Activated naive CD8-positive, alpha-beta T cell treated with anti-CD3 and anti-CD28 coated beads for 36 hours (primary cell): Measurements from ENCODE around the gene TRPV5. TPM values are rescaled to one million over a fixed set of nuclear protein-coding genes. Genes with fewer than 3 reads are reported as not detected.
A peak's percentile ranks its signal among the peaks of the same experiment; 100 is the strongest.

Experiments used
- DNase-seq: peaks from one replicate; pipeline ENCODE4 v3.0.0; 2021
- H3K27ac Mint-ChIP-seq: one replicate; pipeline ENCODE4 v1.8.0; 2022; ENCODE audit warnings: mild to moderate bottlenecking, moderate library complexity, mixed read lengths
- H3K27me3 Mint-ChIP-seq: one replicate; pipeline ENCODE4 v1.8.0; 2022; ENCODE audit warnings: mild to moderate bottlenecking, mixed read lengths
- H3K36me3 Mint-ChIP-seq: one replicate; pipeline ENCODE4 v1.8.0; 2021; ENCODE audit warnings: mild to moderate bottlenecking, mixed read lengths
- H3K4me1 Mint-ChIP-seq: one replicate; pipeline ENCODE4 v1.8.0; 2021; ENCODE audit warnings: mixed read lengths
- H3K4me3 Mint-ChIP-seq: one replicate; pipeline ENCODE4 v1.8.0; 2022; ENCODE audit warnings: mild to moderate bottlenecking, moderate library complexity, mixed read lengths
- H3K9me3 Mint-ChIP-seq: one replicate; pipeline ENCODE4 v1.8.0; 2022; ENCODE audit warnings: mixed read lengths
- total RNA-seq, 2 experiments: library from RNA; stranded (reverse); gene quantifications; one replicate each; pipeline ENCODE4 v1.2.3, GENCODE V29; 2021

Gene TRPV5
- total RNA-seq, 2 experiments from 2014 or later: not detected

DNA sequence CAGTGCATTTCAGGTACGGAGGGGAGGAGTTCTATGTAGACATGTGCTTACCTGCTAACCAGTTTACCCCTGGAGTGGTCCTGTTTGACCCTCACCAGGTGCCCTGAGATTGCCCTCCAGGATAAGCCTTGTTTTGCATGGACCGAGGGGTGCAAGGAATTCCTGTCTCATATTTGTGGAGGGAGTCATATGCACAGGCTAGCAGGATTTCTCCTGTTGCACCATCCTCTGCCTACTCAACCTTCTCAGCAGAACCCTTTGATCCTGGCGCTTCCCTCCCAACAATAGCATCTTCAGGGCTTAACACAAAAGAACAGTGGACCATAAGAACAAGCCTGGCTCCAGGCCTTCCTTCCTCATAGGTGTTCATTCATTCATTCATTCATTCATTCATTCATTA, 55.2 kb downstream of the TRPV5 start:
- H3K9me3 Mint-ChIP-seq: no peaks in the 10 kb centered on the region
- no peaks in the 10 kb centered on the region for H3K4me1 Mint-ChIP-seq
- H3K27ac Mint-ChIP-seq: no peak overlapping the region
- H3K36me3 Mint-ChIP-seq: peaks cover 1% of the 10 kb centered on the region
- H3K27me3 Mint-ChIP-seq: no peaks in the 10 kb centered on the region
- H3K4me3 Mint-ChIP-seq: no peak overlapping the region
- no peak for DNase-seq

DNA sequence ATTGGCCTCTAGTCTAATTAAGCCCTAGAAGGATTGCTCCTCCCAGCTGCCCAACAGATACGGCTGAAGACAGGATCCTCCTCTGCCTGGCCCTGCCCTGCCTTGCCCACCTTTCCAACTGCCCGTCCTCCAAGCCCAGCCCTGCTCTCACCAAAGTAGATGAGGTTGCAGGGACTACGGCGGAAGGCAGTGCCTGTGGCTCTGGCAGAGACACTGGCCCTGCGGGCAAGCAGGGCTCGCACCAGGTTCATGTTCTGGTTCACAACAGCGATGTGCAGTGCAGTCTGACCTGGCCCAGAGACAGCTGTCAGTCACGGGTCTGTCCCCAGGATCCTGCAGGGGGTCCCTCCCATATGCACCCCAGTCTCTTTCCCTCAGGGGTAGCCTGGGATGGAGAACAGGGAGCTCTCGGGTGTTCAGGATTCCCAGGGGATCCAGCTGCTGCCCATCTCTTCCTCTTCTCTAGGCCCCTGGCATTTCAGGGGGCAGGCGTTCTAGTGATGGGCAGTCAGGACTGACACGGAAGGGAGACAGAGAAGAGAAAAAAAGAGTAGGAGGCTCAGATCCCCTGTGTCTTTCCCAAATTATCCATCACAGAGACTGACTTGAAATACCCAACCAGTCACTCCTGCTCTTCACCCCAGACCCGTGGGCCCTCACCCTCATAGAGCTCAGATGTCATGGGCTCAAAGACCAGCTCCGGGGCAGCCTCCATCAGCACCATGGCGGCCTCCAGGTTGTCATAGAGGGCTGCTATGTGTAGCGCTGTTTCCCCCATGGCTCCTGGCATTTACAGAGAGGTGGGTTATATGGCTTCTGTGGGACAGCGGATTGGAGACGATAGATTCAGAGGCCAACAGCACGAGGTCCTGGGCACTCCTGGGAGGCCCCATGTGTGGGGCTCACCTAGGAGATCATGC, 56.3 kb downstream of the TRPV5 start:
- DNase-seq: no peak
- peaks cover 1% of the 10 kb centered on the region for H3K36me3 Mint-ChIP-seq
- no peak overlapping the region for H3K4me3 Mint-ChIP-seq
- H3K4me1 Mint-ChIP-seq: no peaks in the 10 kb centered on the region
- no peak overlapping the region for H3K27ac Mint-ChIP-seq
- no peaks in the 10 kb centered on the region for H3K27me3 Mint-ChIP-seq
- H3K9me3 Mint-ChIP-seq: no peaks in the 10 kb centered on the region

DNA sequence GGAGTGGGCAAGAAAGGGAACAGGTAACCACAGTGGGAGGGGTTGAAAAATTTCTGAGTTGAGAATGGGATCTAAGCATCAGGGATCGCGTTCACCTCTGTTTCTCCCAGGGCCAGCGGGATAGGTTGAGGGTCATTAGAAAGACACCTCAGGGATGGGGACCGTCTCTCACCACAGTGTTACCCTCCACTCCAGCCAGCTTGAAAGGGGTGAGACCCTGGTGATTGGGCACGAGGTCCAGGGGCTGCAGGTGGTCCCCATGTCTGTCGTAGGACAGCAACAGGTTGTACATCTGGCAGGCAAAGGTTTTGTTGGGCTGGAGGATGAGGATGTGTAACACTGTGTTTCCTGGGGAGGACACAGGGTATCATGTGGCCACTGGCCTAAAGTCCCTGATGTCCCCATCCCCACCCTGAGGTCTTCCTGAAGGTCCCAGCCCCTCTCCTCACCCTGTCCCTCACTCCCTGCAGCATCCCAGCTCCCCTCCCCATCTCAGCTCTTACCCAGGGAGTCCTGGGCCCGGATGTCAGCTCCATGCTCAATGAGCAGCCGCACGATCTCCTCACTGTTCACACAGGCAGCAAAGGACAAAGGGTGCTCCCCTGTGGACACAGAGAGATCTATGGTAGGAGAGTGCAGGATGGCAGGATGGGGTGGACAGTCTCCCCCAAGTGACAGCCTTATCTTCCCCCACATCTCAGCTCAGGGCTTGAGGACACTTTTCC, 57.1 kb downstream of the TRPV5 start:
- no peaks in the 10 kb centered on the region for H3K9me3 Mint-ChIP-seq
- no peaks in the 10 kb centered on the region for H3K4me1 Mint-ChIP-seq
- peaks cover 1% of the 10 kb centered on the region for H3K36me3 Mint-ChIP-seq
- H3K27me3 Mint-ChIP-seq: no peaks in the 10 kb centered on the region
- no peak overlapping the region for H3K27ac Mint-ChIP-seq
- no peak for DNase-seq
- H3K4me3 Mint-ChIP-seq: no peak overlapping the region

DNA sequence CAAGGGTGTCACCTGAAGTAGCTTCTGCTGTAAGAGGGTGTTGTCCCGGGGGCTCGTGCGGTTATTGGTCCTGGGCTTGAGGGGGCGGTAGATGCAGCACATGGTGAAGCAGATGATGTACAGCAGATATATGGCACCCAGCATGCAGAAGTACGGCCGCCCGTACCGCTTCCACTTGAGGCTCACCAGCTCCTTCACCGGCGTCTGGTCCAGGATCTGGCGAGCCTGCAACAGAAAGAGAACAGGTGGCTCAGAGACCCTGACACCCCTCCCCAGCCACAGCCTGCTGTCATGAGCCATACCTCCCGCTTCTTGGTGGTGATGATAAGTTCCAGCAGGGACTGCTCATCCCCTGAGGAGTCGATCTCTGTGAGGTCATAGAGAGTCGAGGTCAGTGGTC, 58.1 kb downstream of the TRPV5 start:
- Mint-ChIP-seq H3K36me3 (peaks cover 1% of the 10 kb centered on the region), H3K27me3 (no peaks in the 10 kb centered on the region), H3K4me3 (no peak overlapping the region), H3K9me3 (no peaks in the 10 kb centered on the region), H3K4me1 (no peaks in the 10 kb centered on the region), H3K27ac (peak overlapping the region; percentile 30)
- no peak for DNase-seq

DNA sequence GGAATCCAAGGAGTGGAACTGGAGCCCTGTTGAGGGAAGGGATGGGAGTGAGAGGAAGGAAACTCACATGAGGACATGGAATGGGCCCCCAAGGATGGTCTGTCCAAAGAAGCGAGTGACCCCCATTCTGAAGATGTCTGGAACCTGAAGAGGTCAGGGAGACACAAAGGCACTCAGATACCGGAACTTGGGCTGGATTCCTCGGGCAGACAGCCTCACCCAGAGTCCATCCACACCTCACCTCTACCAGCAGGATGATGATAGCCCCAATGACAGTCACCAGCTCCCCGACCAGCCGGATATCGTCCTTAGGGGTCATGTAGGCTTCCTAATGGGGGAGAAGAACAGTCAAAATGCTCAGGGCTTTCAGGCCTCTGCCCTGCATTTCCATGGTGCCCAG, 58.7 kb downstream of the TRPV5 start:
- DNase-seq: no peak
- H3K27me3 Mint-ChIP-seq: no peaks in the 10 kb centered on the region
- no peak overlapping the region for H3K27ac Mint-ChIP-seq
- no peaks in the 10 kb centered on the region for H3K4me1 Mint-ChIP-seq
- no peak overlapping the region for H3K4me3 Mint-ChIP-seq
- H3K36me3 Mint-ChIP-seq: peaks cover 3% of the 10 kb centered on the region
- no peaks in the 10 kb centered on the region for H3K9me3 Mint-ChIP-seq

DNA sequence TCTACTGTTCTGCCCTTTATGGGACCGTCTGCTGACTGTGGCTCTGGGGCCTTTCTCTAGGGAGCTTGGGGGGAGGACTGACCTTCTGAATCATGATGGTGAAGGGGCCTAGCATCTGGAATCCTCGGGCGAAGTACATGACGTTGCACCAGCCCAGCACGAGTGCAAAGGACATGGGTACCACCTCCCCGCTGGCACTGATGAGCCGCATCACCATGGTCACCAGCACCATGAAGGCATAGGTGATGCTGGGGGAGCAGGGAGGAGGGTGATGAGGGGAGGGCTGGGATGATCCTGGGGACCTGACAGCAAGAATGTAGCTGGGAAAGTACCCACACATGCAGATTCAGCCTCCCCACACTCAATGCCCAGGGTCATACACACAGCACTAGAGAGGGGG, 59.1 kb downstream of the TRPV5 start:
- no peaks in the 10 kb centered on the region for H3K4me1 Mint-ChIP-seq
- DNase-seq: no peak
- peaks cover 3% of the 10 kb centered on the region for H3K36me3 Mint-ChIP-seq
- H3K4me3 Mint-ChIP-seq: no peak overlapping the region
- no peaks in the 10 kb centered on the region for H3K9me3 Mint-ChIP-seq
- no peak overlapping the region for H3K27ac Mint-ChIP-seq
- H3K27me3 Mint-ChIP-seq: no peaks in the 10 kb centered on the region

DNA sequence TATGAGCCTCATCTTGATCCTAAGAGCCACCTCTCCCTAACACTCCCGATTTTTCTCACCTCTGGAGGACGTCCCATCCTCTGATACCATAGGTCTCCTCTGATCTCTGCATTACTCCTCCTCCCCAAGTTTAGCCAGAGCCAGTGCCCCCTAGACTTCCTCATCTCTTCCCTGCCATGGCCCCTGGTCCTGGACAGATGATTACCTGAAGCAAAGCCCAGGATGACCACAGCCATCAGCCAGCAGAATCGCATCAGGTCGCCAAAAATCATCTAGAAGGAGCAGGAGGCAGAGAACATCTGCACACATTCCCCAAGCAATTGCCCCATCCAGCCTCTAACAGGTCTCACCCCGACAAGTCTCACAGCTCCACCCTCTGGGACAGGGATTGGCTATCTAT, 59.7 kb downstream of the TRPV5 start:
- H3K27ac Mint-ChIP-seq: no peak overlapping the region
- peaks cover 3% of the 10 kb centered on the region for H3K36me3 Mint-ChIP-seq
- H3K27me3 Mint-ChIP-seq: no peaks in the 10 kb centered on the region
- H3K9me3 Mint-ChIP-seq: no peaks in the 10 kb centered on the region
- H3K4me1 Mint-ChIP-seq: no peaks in the 10 kb centered on the region
- no peak overlapping the region for H3K4me3 Mint-ChIP-seq
- no peak for DNase-seq

DNA sequence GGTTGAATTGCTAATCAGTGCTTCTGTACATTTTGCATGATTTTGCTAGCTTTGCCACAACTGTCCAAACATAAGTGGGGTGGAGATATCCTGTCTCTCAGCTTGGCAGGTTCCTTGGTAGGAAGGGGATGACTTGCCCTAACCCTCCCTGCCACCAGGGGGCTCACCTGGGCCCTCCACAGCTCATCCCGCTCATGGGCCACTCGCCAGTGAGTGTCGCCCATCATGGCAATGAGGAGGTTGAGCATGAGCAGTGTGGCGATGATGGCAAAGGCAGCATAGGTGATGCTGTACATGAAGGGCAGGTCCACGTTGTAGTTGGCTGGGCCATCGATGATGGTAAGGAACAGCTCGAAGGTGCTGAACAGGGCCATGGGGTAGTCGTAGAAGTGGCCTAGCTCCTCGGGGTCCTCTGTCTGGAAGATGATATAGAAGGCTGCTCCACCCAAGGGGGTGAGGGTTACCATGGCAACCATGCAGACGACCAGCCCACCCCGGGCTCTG, 60.2 kb downstream of the TRPV5 start:
- Mint-ChIP-seq H3K4me1 (no peaks in the 10 kb centered on the region), H3K9me3 (no peaks in the 10 kb centered on the region), H3K27ac (no peak overlapping the region), H3K27me3 (no peaks in the 10 kb centered on the region), H3K4me3 (no peak overlapping the region), H3K36me3 (peaks cover 1% of the 10 kb centered on the region)
- peak; percentile 44 for DNase-seq

DNA sequence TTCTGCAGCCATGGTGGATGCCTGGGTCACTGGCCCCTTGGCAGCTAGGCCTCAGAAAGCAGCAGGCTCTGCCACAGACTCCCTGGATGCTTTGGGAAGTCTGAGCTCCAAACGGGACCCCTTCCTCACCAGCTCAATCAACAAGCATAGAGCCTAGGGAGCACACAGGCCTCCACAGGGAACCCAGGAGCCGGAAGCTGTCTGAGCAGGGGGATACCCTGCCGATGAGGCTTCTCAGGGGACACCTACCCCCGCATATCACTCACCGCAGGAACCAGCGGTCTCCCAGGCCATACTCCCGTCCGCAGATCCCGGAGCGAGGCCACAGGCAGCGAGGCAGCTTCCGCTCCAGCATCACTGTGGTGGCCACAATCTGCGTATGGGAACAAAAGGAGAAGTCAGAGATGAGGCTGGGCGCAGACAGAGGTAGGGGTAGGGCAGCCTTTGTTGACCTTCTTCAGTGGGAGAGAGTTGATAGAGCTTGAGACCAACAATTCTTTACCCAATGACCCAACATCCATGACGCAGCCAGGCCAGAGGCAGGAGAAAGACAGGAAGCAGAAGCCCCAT, 61.4 kb downstream of the TRPV5 start:
- Mint-ChIP-seq H3K4me3 (no peak overlapping the region), H3K9me3 (no peaks in the 10 kb centered on the region), H3K36me3 (peaks cover 1% of the 10 kb centered on the region), H3K4me1 (no peaks in the 10 kb centered on the region), H3K27ac (no peak overlapping the region), H3K27me3 (no peaks in the 10 kb centered on the region)
- no peak for DNase-seq

DNA sequence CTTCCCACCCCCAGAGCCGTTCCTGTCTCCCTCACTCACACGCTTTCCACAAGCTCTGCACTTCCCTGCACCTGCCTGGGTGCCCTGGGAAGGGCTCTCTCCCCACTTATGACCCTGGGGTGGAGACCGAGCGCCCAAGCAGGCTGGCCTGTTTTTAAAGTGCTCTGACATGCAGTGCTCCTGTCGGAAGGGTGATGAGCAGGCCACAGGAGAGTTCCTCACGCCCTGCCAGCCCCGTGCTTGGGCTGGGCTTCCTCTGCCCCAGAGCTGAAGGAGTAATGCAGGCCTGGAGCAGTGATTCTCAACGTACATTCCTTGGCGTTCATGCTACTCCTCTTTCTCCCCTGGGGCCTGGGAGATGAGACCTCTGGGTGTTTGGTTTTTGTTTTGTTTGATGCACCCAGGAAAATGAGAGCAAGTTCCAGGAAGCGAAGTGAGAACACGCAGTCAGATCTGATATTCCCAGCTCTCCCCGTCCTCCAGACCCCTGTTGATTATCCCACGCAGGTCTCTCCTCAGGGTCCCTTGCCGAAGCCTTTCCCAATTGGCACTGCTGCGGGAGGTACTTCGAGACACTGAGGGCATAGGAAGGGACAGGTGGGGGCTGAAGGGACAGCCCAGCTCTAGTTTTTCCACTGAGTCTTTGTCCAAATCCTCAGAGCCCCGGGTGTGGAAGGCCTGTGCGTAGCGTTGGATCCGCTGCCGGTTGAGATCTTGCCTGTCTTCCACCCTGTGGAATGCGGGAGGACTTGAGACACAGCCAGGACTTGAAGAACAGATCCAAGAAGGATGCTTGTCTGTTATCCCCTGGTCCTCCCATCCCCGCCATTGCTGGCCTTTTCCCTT, 62.1 kb downstream of the TRPV5 start:
- Mint-ChIP-seq H3K27me3 (no peaks in the 10 kb centered on the region), H3K4me3 (no peak overlapping the region), H3K36me3 (peaks cover 1% of the 10 kb centered on the region), H3K9me3 (no peaks in the 10 kb centered on the region), H3K4me1 (no peaks in the 10 kb centered on the region), H3K27ac (no peak overlapping the region)
- no peak for DNase-seq

DNA sequence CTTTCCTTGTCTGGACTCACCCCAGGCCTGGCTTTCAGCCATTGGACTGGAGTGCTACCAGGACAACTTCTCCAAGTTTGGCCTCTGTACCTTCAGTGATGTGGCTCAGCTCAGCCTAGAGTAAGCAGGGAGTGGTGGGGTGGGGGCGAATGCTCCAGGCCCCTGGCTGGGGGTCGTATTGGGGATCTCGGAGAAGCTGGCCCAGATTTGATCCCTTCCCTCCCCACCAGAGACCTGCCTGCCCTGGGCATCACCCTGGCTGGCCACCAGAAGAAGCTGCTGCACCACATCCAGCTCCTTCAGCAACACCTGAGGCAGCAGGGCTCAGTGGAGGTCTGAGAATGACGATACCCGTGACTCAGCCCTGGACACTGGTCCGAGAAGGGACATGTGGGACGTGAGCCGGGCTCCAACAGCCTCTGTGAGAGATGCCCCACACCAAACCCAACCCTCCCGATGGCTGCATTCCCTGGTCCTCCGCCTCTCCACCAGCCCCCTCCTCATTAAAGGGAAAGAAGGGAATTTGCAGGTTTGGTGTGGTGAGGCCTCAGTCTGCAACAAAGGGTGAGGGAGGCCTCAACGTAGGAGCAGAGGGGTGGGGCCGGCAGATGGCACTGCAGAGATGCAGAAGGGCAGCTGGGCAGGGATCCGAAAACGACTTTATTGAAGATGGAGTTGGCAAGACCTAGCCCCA, 62.8 kb downstream of the TRPV5 start:
- no peak overlapping the region for H3K27ac Mint-ChIP-seq
- H3K4me1 Mint-ChIP-seq: peaks cover 3% of the 10 kb centered on the region
- no peaks in the 10 kb centered on the region for H3K27me3 Mint-ChIP-seq
- no peak overlapping the region for H3K4me3 Mint-ChIP-seq
- H3K9me3 Mint-ChIP-seq: no peaks in the 10 kb centered on the region
- H3K36me3 Mint-ChIP-seq: peaks cover 1% of the 10 kb centered on the region
- no peak for DNase-seq

DNA sequence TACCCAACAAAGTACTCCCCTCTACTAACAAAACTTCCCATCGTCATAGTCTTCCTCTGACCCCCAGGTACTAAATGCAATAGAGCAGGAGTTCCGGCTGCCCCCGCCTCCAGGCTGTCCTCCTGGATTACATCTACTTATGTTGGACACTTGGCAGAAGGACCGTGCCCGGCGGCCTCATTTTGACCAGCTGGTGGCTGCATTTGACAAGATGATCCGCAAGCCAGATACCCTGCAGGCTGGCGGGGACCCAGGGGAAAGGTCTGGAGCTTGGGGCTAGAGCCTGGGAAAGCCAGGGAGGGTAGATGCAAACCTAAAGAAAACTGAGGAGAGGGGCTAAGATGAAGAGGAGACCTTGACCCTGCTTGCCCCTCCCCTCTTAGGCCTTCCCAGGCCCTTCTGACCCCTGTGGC, 63.4 kb downstream of the TRPV5 start:
- Mint-ChIP-seq H3K36me3 (peaks cover 1% of the 10 kb centered on the region), H3K4me1 (peaks cover 3% of the 10 kb centered on the region), H3K27ac (no peak overlapping the region), H3K27me3 (no peaks in the 10 kb centered on the region), H3K9me3 (no peaks in the 10 kb centered on the region), H3K4me3 (no peak overlapping the region)
- DNase-seq: no peak

DNA sequence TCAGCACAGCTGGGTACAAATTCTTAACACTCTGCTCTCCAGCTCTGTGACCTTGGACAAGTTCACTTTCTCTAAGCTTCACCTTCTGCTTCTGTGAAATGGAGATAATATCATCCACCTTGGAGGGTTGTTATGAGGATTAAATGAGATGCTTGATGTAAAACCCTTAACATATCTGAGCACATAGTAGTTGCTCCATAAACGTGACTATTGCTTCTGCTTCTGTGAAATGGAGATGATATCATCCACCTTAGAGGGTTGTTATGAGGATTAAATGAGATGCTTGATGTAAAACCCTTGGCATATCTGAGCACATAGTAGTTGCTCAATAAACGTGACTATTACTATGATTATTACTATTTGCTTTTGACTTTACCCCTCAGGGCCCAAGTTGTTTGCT, 64.1 kb downstream of the TRPV5 start:
- Mint-ChIP-seq H3K9me3 (no peaks in the 10 kb centered on the region), H3K4me1 (peaks cover 3% of the 10 kb centered on the region), H3K27ac (no peak overlapping the region), H3K36me3 (peaks cover 1% of the 10 kb centered on the region), H3K4me3 (no peak overlapping the region), H3K27me3 (no peaks in the 10 kb centered on the region)
- no peak for DNase-seq

DNA sequence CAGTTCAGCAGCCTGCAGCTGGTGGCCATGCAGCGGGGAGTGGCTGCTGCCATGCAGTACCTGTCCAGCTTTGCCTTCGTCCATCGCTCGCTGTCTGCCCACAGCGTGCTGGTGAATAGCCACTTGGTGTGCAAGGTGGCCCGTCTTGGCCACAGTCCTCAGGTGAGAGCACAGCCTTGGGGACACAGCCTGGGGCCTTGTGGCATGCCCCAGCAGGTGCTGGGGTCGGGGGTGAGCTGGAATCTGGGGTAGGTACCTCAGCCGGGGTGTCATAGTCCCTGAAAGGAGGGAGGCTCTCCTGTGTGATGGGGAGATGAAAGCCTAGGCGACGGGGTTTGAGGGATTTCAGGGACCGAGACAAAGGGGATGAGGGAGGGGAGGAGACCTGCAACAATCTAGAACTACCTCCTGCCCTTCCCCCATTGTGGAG, 64.5 kb downstream of the TRPV5 start:
- no peaks in the 10 kb centered on the region for H3K9me3 Mint-ChIP-seq
- DNase-seq: no peak
- H3K27ac Mint-ChIP-seq: peak overlapping the region; percentile 58
- peaks cover 3% of the 10 kb centered on the region for H3K4me1 Mint-ChIP-seq
- H3K27me3 Mint-ChIP-seq: no peaks in the 10 kb centered on the region
- no peak overlapping the region for H3K4me3 Mint-ChIP-seq
- peaks cover 1% of the 10 kb centered on the region for H3K36me3 Mint-ChIP-seq
